OCI-LY3 (cell line): ENCODE measurements around the gene SPON2.

ENCODE experiments used
- EZH2phosphoT487 ChIP-seq: fragments of 200-600 bp; shearing (Covaris generic); IDR thresholded peaks from 2 replicates; pipeline ENCODE4 v1.6.1; 2018; ENCODE audit warnings: antibody characterized with exemption, mixed run types, low read depth
- TF ChIP-seq, protein P1 (sequence below): fragments of 200-600, 300-600 bp; sonication (generic); IDR thresholded peaks from 2 replicates; pipeline ENCODE4 v1.5.1; 2014; ENCODE audit warnings: antibody characterized with exemption, low read length, low read depth

DNA sequence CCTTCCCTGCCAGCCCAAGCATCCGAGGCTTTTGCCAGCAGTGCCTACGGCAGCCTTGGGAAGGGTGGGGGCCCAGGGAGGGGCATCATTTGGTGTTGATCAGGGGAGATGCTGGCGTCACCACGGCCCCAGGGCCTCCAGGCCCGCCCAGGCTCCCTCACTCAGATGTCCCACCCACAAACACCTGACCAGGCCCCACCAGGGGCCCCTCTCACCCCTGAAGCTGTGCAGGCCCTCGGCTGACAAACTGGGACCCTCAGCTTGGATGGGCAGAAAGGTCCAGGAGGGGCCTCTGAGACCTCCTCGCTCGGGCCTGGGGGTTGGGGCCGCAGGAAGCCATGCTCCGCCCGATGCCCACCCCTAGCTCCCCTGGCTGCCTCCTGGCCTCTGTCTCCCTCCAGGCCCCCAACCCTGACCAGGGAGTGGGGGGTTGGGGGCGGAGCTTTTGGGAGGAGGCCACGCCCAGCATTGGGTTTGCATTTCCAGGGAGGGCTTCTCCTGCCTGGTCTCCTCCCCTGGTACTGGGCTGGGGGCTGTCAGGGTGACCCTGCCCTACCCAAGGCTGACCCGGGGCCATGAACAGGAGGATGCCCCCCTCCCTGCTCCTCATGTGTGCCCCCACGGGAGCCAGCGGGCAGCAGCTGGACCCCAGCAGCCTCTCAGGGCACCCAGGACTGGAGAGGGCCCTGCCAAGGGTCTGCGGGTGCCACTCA is 33.4 kb upstream of the SPON2 start:
- TF ChIP-seq, protein P1, sequence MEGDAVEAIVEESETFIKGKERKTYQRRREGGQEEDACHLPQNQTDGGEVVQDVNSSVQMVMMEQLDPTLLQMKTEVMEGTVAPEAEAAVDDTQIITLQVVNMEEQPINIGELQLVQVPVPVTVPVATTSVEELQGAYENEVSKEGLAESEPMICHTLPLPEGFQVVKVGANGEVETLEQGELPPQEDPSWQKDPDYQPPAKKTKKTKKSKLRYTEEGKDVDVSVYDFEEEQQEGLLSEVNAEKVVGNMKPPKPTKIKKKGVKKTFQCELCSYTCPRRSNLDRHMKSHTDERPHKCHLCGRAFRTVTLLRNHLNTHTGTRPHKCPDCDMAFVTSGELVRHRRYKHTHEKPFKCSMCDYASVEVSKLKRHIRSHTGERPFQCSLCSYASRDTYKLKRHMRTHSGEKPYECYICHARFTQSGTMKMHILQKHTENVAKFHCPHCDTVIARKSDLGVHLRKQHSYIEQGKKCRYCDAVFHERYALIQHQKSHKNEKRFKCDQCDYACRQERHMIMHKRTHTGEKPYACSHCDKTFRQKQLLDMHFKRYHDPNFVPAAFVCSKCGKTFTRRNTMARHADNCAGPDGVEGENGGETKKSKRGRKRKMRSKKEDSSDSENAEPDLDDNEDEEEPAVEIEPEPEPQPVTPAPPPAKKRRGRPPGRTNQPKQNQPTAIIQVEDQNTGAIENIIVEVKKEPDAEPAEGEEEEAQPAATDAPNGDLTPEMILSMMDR, result no peak
- no peak for TF ChIP-seq EZH2phosphoT487
